ENCODE measurements around the gene WDR37.
"Not testable (repeated sequence)": the region's sequence is repeated elsewhere in the genome, so short reads cannot be mapped to it uniquely, and the experiment has no call there.

Gene WDR37

DNA sequence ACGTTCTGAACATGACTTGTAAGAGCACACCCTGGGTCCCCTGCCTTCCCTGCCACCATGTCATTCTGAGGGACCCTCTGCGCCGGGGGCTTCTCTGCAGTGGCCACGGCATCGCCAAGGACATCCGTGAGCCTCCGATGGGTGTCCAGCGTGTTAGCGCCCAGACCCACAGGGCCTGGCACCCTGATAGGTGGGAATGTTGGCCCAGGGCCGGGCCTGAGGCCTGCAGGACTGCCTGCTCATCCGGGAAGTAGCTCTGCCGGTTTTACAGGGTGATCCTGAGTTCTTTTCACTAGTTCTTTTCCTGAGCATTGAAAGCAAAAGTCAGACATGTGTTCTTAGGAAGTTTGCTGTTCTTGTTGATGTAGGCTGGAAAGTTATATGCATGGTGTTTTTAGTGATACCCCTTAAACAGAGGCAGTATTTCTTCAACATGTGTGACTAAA, 54.5 kb downstream of the WDR37 start:
- no peak for DNase-seq

DNA sequence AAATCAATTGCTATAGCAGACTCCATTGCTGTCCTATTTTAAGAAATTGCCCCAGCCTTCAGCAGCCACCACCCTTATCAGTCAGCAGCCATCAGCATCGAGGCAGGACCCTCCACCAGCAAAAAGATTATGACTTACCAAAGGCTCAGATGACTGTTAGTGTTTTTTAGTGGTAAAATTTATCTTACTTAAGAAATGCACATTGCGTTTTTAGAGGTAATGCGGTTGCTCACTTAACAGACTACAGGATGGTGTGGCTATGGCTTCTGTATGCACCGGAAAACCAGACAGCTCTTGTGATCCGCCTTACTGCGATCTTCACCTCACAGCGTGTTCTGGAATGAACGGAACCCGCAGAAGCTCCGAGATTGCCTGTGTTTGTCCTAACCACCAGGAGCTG, 58.1 kb downstream of the WDR37 start:
- no peak for DNase-seq

DNA sequence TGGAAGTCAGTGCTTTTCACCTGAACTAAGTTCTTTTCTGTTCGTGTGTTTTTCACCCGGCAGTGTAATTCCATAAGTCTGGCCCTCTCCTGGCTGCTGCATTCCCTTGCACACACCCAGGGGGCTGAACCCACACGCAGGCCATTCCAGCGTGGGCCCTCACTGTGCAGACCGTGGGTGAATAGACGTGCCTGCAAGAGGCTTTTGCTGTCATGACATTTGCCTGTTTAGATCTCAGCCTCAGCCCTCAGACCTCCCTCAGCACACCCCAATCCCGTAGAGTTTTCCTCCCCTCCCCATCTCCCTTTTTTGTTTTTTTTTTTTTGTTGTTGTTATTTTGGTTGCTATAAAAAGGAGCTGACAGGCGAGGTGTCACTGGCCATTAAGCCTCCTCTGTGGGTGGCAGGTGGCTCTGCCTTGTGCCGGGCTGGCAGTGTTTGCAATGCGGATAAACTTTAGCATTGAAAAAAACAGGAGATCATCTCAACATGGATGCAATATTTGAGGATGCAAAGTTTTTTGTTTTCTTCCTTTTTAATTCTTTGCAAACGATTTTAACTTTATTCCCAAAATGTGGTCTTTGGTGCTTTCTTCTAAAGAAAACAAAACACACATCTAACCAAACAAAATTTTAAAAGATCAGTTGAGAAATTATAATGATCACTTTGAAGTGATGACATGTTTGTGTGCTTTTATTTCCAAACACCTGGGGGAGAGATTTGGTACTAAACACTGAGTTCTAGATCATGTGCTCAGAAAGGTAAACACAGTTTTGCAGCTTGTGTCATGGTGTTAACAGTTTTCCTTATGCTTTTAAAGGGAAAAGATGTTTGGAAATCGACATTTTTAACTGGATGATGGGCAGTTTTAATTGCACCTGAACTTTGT, 58.8 kb downstream of the WDR37 start:
- no peak for DNase-seq

DNA sequence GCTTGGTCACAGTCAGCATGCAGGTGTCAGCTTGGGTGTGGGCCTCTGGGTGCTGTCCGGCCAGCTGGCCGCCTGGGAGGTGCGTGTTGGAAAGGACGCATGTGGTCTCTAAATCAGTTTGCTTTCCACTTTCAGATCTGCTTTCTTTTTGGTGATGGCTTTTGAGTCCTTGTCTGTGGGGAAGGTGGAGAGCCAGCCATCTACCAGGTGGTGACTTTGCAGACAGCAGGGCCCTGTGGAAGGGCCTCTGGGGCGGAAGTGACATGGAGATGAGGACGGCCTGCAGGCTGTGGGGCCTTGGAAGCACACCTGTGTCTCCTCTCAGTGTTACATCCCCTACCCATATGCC, 59.4 kb downstream of the WDR37 start:
- DNase-seq = no peak

DNA sequence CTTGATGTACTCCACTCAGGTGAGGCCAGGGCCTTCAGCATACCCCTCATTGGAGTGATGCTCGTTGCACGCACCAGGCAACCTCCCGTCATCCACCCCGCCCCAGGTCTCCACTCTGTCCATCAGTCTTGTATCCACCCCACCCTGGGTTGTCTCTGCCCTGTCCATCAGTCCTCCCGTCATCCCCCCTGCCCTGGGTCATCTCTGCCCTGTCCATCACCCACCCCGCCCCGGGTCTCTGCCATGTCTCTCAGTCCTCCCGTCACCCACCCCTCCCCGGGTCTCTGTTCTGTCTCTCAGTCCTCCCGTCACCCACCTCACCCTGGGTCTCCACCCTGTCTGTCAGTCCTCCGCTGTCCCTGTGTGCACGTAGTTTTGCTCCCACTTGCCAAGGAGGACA, 59.9 kb downstream of the WDR37 start:
- DNase-seq = no peak

DNA sequence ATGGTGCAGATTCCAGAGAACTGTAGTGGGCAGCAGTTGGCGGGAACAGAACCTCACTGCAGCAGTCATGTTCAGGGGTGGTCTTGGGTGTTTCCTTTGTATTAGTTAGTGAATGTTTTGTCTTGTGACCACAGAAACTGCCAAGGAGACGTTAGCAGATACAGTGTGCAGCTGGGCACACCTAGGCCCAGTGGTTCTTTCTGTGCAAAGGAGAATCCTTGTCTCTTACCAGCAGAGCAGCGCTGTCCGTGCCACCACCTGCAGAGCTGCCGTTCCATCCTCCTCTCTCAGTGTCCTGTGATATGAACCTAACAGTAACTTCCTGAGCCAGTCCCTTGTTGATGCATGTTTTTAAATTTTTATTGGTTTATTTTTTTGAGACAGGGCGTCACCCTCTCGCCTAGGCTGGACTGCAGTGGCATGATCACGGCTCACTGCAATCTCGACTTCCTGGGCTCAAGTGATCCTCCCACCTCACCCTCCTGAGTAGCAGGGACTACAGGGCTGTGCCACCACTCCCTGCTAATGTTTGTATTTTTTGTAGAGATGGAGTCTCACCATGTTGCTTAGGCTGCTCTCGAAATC, 60.6 kb downstream of the WDR37 start:
- DNase-seq = no peak

DNA sequence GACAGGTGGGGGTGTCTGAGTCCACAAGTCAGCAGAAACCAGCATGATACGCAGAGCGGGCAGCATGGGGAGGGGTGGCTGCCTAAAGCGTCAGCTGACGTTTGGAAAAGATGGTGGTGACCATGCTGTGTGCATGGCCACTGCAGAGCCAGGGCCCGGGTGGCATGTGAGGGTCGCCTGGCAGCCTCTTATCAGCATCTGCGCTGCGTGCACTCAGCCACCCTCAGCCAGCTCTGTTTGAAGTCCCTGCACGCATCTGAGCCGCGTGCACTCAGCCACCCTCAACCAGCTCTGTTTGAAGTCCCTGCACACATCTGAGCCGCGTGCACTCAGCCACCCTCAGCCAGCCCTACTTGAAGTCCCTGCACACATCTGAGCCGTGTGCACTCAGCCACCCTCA, 61.5 kb downstream of the WDR37 start:
- no peak for DNase-seq

DNA sequence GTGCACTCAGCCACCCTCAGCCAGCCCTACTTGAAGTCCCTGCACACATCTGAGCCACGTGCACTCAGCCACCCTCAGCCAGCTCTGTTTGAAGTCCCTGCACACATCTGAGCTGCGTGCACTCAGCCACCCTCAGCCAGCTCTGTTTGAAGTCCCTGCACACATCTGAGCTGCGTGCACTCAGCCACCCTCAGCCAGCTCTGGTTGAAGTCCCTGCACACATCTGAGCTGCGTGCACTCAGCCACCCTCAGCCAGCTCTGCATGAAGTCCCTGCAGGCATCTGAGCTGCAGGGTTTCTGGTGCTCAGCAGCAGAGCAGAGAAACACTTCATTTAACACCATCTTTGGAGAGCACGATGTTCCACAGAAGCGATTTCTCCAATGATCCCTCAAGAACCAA, 62.1 kb downstream of the WDR37 start:
- not testable (repeated sequence) for DNase-seq

DNA sequence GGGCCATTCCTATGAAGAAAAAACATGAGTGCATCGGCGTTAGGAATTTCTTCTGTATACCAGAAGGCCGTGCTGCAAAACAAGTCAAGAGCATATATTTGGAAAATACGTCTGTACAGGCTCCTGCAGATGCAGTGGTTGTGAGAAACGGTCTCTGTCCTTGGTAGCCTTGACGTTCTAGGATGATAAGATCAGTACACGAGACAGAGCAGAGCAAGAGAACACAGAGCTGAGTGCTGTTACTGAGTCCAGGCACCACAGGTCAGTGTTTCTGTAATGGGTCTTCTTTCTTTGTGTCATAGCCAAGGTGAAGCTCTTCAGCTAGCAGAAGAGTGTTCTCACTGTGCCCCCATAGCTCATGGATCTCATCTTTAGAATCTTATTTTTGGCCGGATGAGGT, 62.8 kb downstream of the WDR37 start:
- DNase-seq = no peak

DNA sequence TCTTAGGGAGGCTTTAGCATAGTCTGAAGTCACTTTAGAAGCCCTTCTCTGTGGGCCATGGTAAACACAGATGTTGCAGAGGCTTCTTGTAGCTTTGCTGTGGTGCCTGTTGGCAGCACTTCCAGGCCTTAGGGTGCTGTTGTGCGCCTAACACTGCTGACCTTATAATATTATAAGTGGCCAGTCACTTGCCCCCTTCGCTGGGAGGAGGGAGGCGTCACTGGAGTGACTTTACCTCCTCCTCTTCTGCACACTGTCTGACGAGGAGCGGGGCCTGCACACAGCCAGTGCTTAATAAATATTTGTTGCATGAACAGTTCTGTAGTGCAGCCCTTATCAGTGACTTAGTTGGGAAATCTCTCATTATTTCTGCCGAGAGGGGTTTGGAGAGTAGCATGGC, 63.3 kb downstream of the WDR37 start:
- DNase-seq = no peak

DNA sequence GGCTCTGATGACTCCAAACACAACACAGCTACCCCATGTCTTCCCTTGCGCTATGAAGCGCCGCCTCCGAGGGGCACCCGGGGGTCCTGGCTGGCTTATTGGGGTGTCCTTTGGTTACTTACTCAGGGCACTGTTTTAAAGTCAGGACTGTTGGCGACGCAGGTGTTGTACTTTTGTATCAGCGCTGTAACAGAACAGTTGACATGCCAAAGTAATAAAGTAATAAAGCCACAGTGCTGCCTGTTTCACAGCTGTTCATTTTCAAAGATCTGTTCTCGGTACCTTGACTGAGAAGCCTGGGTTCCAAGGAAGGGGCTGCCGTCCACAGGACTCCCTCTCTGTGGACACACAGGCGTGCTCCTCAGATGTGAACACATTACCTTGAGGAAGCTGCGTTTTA, 64.1 kb downstream of the WDR37 start:
- DNase-seq = no peak

DNA sequence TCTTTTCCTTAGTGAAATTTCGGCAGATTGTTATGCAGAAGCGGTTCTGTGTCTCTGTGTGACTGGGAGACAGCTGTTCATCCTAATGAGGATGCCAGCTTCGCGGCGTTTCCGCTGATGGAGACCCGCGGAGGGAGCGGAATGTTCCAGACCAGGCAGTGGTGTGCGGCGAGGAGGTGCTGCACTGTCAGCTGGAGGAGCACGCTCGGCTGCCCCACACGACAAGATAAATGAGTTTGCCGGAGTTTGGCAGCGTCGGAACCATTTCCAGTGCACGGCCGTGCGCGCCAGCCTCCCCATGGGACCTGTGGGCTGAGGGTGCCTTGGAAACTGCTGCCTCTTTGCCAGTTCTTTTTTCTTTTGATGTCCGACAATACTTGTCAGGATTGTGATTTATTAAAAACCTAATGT, 64.6 kb downstream of the WDR37 start:
- no peak for DNase-seq

DNA sequence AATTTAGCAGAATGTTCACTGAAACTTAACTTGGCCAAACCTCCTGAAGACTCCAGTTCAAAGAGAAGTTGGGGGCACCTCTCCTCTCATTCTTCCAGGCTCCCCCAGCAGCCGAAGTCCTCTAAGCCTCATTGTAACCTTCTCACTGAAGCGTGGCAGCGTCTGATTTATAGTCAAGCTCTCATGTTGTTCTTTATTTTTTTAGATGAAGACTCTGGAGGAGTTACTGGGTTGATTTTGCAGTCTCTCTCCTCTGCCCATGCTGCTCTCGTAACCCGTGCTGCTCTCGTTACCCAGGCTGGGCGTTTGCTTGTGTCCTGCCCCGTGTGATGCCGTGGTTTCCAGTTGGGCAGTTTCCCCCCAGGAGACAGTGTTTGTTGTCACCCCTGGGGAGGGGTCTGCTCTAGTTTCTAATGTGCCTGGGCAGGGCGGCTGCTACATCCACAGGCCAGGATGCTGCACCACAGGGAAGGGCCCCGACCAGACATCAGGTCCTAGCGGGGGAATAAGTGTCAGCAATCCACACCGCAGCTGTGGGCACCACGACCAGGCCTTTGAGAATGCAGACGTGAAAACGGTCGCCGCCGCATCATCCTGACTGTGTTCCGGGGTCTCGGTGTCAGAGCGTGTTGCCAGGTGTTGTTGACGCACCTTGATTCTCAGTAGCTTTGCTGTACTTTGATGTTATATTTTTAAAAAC, 65.2 kb downstream of the WDR37 start:
- DNase-seq = no peak

DNA sequence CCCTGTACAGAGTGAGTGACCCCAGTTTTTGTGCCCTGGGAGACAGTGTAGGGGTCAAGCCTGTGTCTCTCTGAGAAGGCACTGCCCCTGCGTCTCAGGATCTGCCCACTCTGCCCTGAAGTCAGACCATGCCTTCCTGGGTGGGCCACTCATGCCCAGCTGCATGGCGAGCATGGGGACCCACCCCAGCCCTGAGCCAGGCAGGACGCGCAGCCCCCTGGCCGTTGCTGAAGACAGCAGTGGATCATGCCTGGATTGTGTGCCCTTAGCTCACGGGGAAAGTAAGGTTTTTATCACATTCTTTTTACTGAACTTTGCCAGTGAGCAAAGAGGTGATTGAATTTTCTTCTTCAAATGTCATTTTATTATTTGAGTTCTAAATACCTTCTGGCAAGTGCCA, 66.2 kb downstream of the WDR37 start:
- no peak for DNase-seq

DNA sequence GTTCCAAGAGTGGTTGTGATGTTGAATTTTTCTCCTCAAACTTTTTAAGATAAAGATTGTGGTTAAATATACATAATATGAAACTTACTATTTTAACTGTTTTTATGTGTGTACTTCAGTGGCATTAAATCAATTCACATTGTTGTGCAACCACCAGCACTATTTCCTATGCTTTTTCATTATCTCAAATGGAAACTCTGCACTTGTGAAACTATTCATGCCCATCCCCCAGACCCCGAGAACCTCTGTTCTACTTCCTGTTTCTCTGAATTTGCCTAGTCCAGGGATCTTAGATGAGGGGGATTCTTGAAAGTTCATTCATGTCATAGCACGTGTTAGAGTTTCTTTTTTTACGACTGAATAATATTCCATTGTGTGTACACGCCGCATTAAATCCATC, 67.0 kb downstream of the WDR37 start:
- DNase-seq = no peak

DNA sequence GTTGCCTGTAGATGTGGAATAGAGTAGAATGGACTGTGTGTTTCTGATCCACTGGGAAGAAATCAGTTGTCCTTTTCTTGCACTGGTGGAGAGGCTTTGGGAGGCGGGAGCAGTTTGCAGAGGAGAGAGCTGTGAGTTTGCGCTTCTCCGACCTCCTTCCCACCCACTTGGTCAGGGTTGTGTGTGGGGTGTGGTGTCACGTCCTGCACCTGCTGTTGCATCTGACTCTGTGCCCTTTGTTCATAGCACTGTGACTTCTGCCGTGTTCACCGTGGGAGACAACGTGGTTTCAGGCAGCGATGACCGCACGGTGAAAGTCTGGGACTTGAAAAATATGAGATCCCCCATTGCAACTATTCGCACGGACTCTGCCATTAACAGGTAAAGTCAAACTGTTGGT, 67.8 kb downstream of the WDR37 start:
- DNase-seq = no peak

DNA sequence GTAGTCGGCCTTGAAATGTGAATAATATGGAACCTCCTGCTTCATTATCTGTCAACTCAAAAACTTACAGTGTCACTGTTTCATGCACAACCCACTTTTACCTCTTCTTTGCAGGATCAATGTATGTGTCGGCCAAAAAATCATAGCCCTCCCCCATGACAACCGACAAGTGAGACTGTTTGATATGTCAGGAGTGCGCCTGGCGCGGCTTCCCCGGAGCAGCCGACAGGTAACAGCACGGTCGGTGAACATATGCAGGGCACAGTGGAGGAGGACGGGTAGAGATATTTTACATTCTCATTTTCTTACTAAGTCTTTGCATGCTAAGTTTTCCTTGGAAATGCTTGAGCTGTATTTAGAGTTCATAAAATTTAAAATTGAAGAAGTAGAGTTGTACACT, 68.6 kb downstream of the WDR37 start:
- DNase-seq = no peak

DNA sequence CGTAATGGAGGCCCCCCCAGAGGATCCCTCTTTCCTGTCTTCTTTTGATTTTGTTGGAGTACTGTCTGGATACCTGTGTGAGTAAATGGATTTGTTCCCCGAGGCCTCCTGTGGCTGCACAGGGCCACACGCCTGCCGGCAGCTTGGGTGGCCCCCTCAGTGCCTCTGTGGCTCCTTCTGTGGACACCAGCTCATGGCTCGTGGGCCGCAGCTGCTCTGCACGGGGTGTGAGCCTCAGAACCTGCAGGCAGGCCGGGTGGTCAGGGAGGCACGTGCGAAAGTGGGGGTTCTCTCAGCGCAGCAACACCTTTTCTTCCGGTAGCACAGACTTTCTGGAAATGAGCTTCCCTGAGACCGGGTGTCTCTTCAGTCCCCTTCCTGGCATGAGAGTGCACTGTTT, 70.3 kb downstream of the WDR37 start:
- no peak for DNase-seq

DNA sequence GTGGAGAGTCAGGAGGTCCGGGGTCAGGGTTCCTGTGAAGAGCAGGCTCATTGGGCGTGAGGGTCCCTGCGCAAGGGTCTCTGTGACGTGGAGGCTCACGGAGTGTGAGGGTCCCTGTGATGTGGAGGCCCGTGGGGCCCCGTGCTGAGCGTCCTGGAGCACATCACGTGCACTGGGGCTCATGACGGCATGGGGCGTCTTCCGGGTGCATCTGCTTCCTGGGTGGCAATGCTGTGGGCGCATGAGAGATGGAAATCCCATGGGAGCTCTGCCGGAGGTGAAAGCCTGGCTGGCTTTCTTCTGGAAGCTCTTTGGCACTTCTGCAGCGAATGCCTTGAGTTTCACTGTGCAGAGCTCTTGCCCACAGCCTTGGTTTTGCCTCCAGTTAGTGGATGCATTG, 71.4 kb downstream of the WDR37 start:
- DNase-seq = no peak

DNA sequence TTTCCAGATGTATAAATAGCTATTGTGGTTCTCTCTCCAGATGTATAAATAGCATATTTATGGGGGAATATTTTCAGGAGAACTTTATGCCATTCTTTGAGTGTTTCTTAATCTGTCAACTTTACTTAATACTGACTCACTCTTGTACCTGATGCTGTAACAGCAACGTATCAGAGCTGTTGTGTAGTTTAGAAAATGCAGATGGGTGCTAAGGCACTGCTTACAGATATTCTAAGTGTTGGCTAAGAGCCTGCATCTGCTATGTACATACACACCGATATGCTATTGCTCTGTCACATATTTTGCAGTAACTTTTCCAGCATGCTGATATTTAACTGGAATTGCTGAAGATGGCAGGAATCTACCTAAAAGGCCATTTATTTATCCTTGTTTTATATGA, 71.9 kb downstream of the WDR37 start:
- DNase-seq = no peak

DNA sequence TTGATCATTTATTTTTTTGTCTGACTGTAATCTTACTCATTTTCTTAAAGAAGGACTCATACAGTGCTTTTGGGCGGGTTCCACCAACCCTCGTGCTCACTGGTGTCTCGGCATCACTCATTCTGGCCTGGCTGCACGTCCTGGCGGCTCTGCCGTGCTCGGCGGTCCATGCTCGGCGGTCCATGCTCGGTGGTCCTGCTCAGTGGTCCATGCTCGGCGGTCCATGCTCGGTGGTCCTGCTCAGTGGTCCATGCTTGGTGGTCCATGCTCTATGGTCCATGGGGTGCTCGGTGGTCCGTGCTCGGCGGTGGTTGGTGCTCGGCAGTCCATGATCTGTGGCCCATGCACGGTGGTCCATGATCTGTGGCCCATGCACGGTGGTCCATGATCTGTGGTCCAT, 72.5 kb downstream of the WDR37 start:
- no peak for DNase-seq

DNA sequence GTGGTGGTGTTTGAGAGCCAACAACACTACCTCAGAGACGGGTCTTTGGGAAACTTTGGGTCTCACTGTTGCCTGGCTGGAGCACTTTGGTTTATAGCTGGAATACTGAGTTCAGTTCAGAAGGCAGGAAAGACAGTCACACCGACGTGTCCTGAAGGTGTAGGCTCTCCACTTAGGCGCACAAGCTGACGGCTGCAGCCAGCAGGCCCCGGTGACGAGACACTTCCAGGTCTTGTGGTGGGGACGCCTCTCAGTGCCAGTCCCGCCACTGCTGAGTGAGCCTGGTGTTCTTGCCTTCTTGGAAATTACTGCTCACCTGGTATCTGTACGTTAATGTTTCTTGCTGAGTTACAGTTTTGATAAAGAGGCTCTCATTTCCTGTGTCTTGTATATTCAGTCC, 74.0 kb downstream of the WDR37 start:
- no peak for DNase-seq

DNA sequence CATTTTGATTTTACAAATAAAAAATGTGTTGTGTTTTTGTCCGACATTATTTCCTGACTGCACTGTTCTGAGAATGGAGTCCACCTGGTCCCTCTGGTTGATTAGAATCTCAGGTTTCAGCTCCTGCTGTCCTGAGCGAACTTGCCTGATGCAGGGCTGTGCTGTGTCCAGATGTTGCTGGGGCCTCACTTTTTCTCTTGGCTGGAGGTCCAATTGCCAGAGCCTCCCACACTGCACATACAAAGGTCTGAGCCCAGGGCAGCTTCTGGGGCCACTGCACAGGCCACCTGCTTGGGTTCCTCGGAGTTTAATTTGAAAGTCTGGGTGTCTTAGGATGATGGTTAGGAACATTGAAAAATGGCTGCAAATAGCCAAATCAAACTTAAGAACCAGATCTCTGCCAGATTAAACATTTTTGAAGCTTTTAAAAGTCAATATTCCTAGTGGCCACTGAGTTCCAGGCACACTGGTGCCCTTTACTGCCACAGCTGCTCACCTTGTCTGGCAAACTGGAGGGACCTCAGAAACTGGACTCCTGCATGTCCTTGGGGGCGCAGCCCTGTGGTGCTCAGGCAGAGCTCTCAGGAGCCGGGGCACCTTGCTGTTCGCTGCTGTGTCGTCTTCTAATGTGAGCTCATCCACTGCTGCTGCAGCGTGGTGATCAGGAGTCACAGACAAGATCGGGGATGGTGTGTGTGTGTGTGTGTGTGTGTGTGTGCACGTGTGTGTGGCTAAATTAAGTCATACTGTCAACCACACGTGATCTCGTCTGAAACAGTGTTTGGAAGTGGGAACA, 75.0 kb downstream of the WDR37 start:
- no peak for DNase-seq

All from NCI-H748 treated with DMSO at 0.1 percent for 48 hours (cell line).